Measurements from ENCODE around the gene CARD11.

DNA sequence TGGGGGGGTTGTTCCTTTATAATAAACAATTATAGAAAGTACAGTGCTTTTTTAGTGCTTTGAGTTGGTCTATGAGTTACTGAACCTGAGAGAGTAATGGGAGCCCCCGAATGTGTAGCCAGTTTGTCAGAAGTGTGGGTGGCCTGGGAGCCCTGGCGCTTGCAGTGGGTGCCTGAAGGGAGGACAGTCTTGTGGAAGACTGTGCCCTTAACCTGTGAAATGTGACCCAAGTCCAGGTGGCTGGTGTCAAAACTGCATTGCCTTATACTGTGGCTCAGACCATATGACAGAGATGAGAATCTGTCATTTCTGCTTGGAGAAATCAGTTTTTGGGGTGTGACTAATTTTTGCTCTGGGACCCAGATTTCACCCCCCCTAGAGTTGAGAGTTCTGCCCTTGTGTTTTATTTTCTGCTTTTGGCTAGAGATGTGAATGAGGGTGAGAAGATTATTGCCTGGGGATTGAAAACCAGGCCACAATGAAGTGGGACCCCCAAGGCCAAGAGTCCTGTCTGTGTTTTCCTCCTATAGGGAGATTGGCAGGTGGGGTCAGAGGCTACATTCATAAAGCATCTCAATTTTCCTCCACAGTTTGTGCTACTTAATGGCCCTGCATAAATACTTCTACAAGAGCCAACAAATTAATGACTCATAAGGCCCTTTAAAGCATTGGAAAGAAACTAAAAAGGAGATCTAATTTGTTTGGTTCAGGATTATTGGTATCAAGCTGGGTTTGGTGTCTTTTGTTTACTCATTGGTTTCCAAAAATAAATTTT, 24.1 kb upstream of the CARD11 start:
- TF ChIP-seq, protein P1, sequence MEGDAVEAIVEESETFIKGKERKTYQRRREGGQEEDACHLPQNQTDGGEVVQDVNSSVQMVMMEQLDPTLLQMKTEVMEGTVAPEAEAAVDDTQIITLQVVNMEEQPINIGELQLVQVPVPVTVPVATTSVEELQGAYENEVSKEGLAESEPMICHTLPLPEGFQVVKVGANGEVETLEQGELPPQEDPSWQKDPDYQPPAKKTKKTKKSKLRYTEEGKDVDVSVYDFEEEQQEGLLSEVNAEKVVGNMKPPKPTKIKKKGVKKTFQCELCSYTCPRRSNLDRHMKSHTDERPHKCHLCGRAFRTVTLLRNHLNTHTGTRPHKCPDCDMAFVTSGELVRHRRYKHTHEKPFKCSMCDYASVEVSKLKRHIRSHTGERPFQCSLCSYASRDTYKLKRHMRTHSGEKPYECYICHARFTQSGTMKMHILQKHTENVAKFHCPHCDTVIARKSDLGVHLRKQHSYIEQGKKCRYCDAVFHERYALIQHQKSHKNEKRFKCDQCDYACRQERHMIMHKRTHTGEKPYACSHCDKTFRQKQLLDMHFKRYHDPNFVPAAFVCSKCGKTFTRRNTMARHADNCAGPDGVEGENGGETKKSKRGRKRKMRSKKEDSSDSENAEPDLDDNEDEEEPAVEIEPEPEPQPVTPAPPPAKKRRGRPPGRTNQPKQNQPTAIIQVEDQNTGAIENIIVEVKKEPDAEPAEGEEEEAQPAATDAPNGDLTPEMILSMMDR (IDR thresholded peaks at IDR 0.05): no peak
- TF ChIP-seq POLR2A (IDR thresholded peaks at IDR 0.05) (no peak), EP300 (IDR thresholded peaks at IDR 0.05; ENCODE audit: low read depth) (no peak)
